ENCODE results near the gene TSPAN4.

GRCh38 chr11:869399-870126 lies 26.9 kb downstream of the TSPAN4 start:
- TF ChIP-seq CTCF (IDR thresholded peaks at IDR 0.05 in 4 of 5, conservative IDR thresholded peaks at IDR 0.05 in 1 of 5), result no peak
- no peak for TF ChIP-seq POLR2A (IDR thresholded peaks at IDR 0.05)

Data from gastrocnemius medialis (tissue), 4 donors.